Breast epithelium (tissue), 4 donors: Measurements from ENCODE around the gene ISCU. TPM values are rescaled to one million over a fixed set of nuclear protein-coding genes. Genes with fewer than 3 reads are reported as not detected.

Experiments used
- DNase-seq, 2 donors: peaks; one replicate each; pipeline ENCODE4 v3.0.0-alpha.2; 2019; ENCODE audit warnings: low spot score in 2 of 2
- H3K27ac ChIP-seq, 2 donors: fragments of 200-600 bp; sonication (generic) in 1 of 2; one replicate each; pipeline ENCODE4 v1.5.1; 2016 to 2019; ENCODE audit warnings: mild to moderate bottlenecking in 1 of 2
- H3K27me3 ChIP-seq, 2 donors: fragments of 200-600 bp; sonication (generic) in 1 of 2; one replicate each; pipeline versions ENCODE4 v1.5.1 to v1.6.0; 2017 to 2019; ENCODE audit warnings: control low read depth in 1 of 2, mild to moderate bottlenecking in 1 of 2
- H3K36me3 ChIP-seq: fragments of 200-600 bp; one replicate; pipeline ENCODE4 v1.5.1; 2019
- H3K4me1 ChIP-seq, 2 donors: fragments of 200-600 bp; sonication (generic); one replicate each; pipeline ENCODE4 v1.5.1; 2016 to 2019; ENCODE audit warnings: control low read depth in 1 of 2
- H3K4me3 ChIP-seq, 3 donors: fragments of 200-600 bp; sonication (generic); 1 replicate in 2 of 3; 2 replicates in 1 of 3; pipeline ENCODE4 v1.5.1; 2016 to 2019; ENCODE audit warnings: mild to moderate bottlenecking in 3 of 3, moderate library complexity in 2 of 3
- H3K9me3 ChIP-seq, 2 donors: fragments of 200-600 bp; sonication (generic) in 1 of 2; one replicate each; pipeline ENCODE4 v1.5.1; 2016 to 2019; ENCODE audit warnings: control low read depth in 1 of 2
- CTCF ChIP-seq, 3 donors: fragments of 450-650 bp; IDR thresholded peaks; one replicate each; pipeline ENCODE4 v1.5.1; 2016 to 2017; ENCODE audit warnings: antibody characterized with exemption in 3 of 3, mild to moderate bottlenecking in 3 of 3, moderate library complexity in 3 of 3
- POLR2A ChIP-seq: fragments of 450-650 bp; IDR thresholded peaks from one replicate; pipeline ENCODE4 v1.6.1; 2016; ENCODE audit warnings: antibody characterized with exemption, mild to moderate bottlenecking, moderate library complexity
- POLR2AphosphoS5 ChIP-seq, 3 donors: sonication (generic); formaldehyde crosslinking; IDR thresholded peaks; one replicate each; pipeline ENCODE4 v1.6.1; 2017; ENCODE audit warnings: antibody characterized with exemption in 3 of 3
- intact Hi-C: fragments of 100-400 bp; cut with DNase I; formaldehyde crosslinking; loops from one replicate; pipeline ENCODE4 v1.15.1; 2023; ENCODE audit warnings: low total_unique reads
- total RNA-seq, 3 donors: library from RNA; depleted of rRNA; stranded (reverse); fragments of >200 nt; gene quantifications; one replicate each; pipeline ENCODE4 v1.1.0, GENCODE V29; 2016

Gene ISCU
- total RNA-seq, 3 donors from 2014 or later, result 220 to 328 (median 227) TPM

DNA sequence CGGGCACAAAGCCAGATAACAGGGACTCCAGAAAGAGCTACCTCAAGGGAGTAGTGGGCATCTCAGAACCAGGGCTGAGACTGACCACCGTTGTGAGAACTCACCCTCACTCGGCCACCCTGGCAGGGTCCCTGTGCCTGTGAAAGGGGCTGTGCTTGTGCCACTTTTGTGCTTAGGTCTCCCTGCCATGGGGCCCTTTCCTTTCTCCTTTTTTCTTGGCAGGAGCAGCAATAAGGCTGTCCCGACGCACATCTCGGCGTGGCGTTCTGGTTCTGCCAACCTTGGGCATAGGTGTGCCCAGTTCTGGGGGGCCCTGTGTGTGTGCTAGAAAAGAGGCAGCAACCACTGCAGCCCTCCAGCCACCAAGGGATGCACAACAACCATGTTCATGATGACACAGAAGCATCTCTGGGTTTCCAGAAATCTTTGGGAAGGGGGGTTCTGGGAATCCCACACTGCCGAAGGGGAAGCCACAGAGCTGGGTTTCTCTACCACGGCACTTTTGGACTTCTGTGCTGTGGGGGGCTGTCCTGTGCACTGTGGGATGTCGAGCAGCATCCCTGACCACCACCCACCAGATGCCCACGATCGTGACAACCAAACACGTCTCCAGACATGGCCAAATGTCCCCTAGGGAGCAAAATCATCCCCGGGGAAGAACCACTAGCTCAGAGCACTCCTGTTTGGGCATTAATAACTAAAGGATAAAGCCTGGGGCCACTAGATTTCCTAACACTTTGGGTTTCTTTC lies 48.6 kb downstream of the ISCU start:
- H3K9me3 ChIP-seq, result no peaks in the 10 kb centered on the region
- TF ChIP-seq POLR2A, result no peak
- TF ChIP-seq CTCF (IDR thresholded peaks at IDR 0.05), result no peak
- TF ChIP-seq POLR2AphosphoS5 (IDR thresholded peaks at IDR 0.05), result no peak
- no peak overlapping the region for H3K4me3 ChIP-seq
- no peaks in the 10 kb centered on the region for H3K4me1 ChIP-seq
- H3K36me3 ChIP-seq, result no peaks in the 10 kb centered on the region
- intact Hi-C loops, result no loop called here
- H3K27me3 ChIP-seq, result no peaks in the 10 kb centered on the region
- no peak for DNase-seq
- H3K27ac ChIP-seq, result no peak overlapping the region

DNA sequence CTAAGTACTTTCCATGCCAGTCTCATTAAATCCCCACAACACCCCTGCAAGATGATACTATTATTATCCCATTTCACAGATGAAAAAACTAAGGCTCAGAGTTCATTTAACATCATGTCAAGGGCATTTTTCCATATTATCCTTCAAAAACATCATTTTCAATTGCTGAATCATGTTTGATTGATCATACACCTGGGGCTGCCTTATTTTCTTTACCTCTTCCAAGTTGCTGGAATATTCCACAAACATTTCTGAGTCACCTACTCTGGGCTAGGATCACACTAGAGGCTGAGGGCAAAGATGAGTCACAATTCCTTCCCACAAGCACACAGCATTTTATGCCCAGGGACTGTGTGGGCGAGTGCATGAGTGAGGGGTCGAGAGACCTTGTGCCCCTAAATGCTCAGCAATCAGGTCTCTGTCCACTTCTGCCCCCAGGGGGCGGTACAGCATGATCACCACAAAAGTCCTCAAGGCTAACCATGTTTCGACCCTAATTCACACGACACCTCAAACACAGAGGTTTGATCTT lies 49.6 kb downstream of the ISCU start:
- DNase-seq, result no peak
- Histone ChIP-seq H3K27ac (no peak overlapping the region), H3K4me1 (no peaks in the 10 kb centered on the region), H3K9me3 (no peaks in the 10 kb centered on the region), H3K36me3 (no peaks in the 10 kb centered on the region), H3K4me3 (no peak overlapping the region), H3K27me3 (no peaks in the 10 kb centered on the region)
- intact Hi-C loops, result no loop called here
- no peak for TF ChIP-seq POLR2AphosphoS5 (IDR thresholded peaks at IDR 0.05)

DNA sequence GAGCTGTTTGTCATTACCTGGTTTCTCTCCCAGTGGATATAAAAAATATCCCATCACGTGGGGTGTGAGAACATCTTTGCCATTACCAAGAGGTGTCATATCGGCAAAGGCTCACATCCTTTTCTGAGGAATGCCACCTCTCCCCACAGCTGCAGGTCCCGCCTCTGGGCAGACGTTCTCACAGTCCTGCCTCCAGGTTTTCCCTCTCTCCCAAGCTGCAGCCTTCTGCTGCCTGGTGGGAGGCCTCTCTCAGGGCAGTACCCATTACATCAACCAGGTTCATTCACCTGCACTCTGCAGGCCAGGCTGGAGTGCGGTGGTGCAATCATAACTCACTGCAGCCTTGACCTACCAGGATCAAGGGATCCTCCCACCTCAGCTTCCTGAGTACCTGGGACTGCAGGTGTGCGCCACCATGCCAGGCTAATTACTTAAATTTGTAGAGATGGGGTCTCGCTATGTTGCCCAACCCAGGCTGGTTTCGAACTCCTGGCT lies 50.4 kb downstream of the ISCU start:
- H3K4me3 ChIP-seq, result no peak overlapping the region
- no peaks in the 10 kb centered on the region for H3K4me1 ChIP-seq
- H3K27ac ChIP-seq, result no peak overlapping the region
- H3K27me3 ChIP-seq, result no peaks in the 10 kb centered on the region
- intact Hi-C loops, result no loop called here
- no peaks in the 10 kb centered on the region for H3K36me3 ChIP-seq
- TF ChIP-seq POLR2A (no peak), POLR2AphosphoS5 (IDR thresholded peaks at IDR 0.05) (no peak), CTCF (IDR thresholded peaks at IDR 0.05) (no peak)
- H3K9me3 ChIP-seq, result no peaks in the 10 kb centered on the region
- no peak for DNase-seq

DNA sequence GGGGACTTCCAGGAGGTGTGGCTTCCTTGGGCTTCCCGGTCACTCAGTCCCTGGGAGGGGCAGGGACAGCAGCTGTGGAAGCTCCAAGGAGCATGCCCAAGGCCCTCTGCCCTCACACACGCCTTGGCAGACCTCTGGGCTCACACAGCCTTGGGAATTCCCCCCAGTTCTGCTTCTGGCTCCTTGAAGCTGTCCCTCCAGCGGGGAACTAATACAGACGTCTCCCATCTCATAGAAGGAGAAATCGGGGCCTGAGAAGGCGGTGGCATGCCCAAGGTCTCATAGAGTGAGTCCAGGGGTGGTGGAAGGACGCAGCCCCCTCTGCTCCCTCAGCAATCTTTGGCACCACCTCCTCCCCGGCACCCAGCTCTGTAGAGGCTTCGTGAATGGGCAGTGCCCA lies 51.2 kb downstream of the ISCU start:
- no peak for DNase-seq
- no peaks in the 10 kb centered on the region for H3K9me3 ChIP-seq
- H3K27me3 ChIP-seq, result no peaks in the 10 kb centered on the region
- H3K4me3 ChIP-seq, result no peak overlapping the region
- peak overlapping the region in 1 of 2 donors; percentile 1 for H3K27ac ChIP-seq
- intact Hi-C loops, result no loop called here
- H3K36me3 ChIP-seq, result no peaks in the 10 kb centered on the region
- no peak for TF ChIP-seq POLR2A
- TF ChIP-seq CTCF (IDR thresholded peaks at IDR 0.05), result no peak
- no peak for TF ChIP-seq POLR2AphosphoS5 (IDR thresholded peaks at IDR 0.05)
- no peaks in the 10 kb centered on the region for H3K4me1 ChIP-seq

GRCh38 chr12:108614041-108614440 lies 51.6 kb downstream of the ISCU start:
- no peak overlapping the region for H3K27ac ChIP-seq
- TF ChIP-seq POLR2AphosphoS5 (IDR thresholded peaks at IDR 0.05) (no peak), POLR2A (no peak), CTCF (IDR thresholded peaks at IDR 0.05) (no peak)
- H3K27me3 ChIP-seq, result no peaks in the 10 kb centered on the region
- no peak overlapping the region for H3K4me3 ChIP-seq
- no peaks in the 10 kb centered on the region for H3K36me3 ChIP-seq
- intact Hi-C loops, result no loop called here
- no peaks in the 10 kb centered on the region for H3K9me3 ChIP-seq
- DNase-seq, result no peak
- no peaks in the 10 kb centered on the region for H3K4me1 ChIP-seq
